AG04449 (cell line): ENCODE results near the gene POLA1.

ENCODE experiments used
- CTCF ChIA-PET: fragments of 350-600 bp; formaldehyde crosslinking; extraction: SDS; loops from one replicate; lab custom pipeline; 2021; ENCODE audit warnings: antibody characterized with exemption; lab: Yijun Ruan, JAX
- POLR2A ChIA-PET: fragments of 400-600, 350-600 bp; formaldehyde crosslinking; extraction: SDS; loops from one replicate; lab custom pipeline; 2020; ENCODE audit warnings: antibody characterized with exemption, inconsistent platforms; lab: Yijun Ruan, JAX
- DNase-seq: peaks from one replicate; pipeline ENCODE4 v3.0.0-alpha.2; 2010; ENCODE audit warnings: low read depth, low spot score
- H3K4me3 ChIP-seq: 2 replicates; pipeline ENCODE4 v1.5.1; 2011; ENCODE audit warnings: low read depth, mild to moderate bottlenecking, control low read depth, low read length
- CTCF ChIP-seq: IDR thresholded peaks from one replicate; pipeline ENCODE4 v1.5.1; 2011; ENCODE audit warnings: mild to moderate bottlenecking, moderate library complexity, low read length, control low read depth, inconsistent platforms; ENCODE audit not compliant: insufficient read depth; ENCODE audit errors: missing control alignments

POLA1 gene

GRCh38 chrX:24718771-24719170 lies 25.1 kb downstream of the POLA1 start:
- DNase-seq: no peak
- no peak for TF ChIP-seq CTCF
- CTCF ChIA-PET: no interaction called here
- POLR2A ChIA-PET: no interaction called here
- H3K4me3 ChIP-seq: no peak overlapping the region

GRCh38 chrX:24720036-24720435 lies 26.3 kb downstream of the POLA1 start:
- POLR2A ChIA-PET: no interaction called here

GRCh38 chrX:24728530-24728929 lies 34.8 kb downstream of the POLA1 start:
- TF ChIP-seq CTCF: no peak
- CTCF ChIA-PET: no interaction called here
- POLR2A ChIA-PET: no interaction called here

More at GRCh38 chrX:24720036-24720435, 26.3 kb downstream of the POLA1 start:
- no peak for DNase-seq
- CTCF ChIA-PET: no interaction called here
- TF ChIP-seq CTCF: no peak
- H3K4me3 ChIP-seq: no peak overlapping the region

GRCh38 chrX:24732766-24733500 lies 39.2 kb downstream of the POLA1 start:
- ChIA-PET CTCF (interaction anchor here (0.8 to 1.7 kb wide), 2 partner anchors 8 to 9 kb away, joined by 3 read pairs; no protein-coding TSS in a partner anchor), POLR2A (no interaction called here)
- no peak for TF ChIP-seq CTCF
- no peak for DNase-seq
- H3K4me3 ChIP-seq: no peak overlapping the region

More at GRCh38 chrX:24728530-24728929, 34.8 kb downstream of the POLA1 start:
- DNase-seq: no peak
- H3K4me3 ChIP-seq: no peak overlapping the region

GRCh38 chrX:24741330-24741729 lies 47.6 kb downstream of the POLA1 start:
- ChIA-PET POLR2A (no interaction called here), CTCF (interaction anchor here (1.0 to 2.4 kb wide), 3 partner anchors 9 to 402 kb away, joined by 3 to 8 read pairs (median 3); no protein-coding TSS in a partner anchor)
- no peak overlapping the region for H3K4me3 ChIP-seq
- no peak for DNase-seq
- TF ChIP-seq CTCF: no peak

- no peak for DNase-seq
- H3K4me3 ChIP-seq: no peak overlapping the region
- ChIA-PET POLR2A (no interaction called here), CTCF (interaction anchor here (1.2 to 2.1 kb wide), 2 partner anchors 9 to 396 kb away, joined by 3 to 8 read pairs; no protein-coding TSS in a partner anchor)
- TF ChIP-seq CTCF: no peak
Observed at GRCh38 chrX:24748196-24748595, 54.5 kb downstream of the POLA1 start.
